Activated CD8-positive, alpha-beta memory T cell treated with anti-CD3 and anti-CD28 coated beads, Interleukin-2, amount 50 U/mL, for 4 hours (primary cell): ENCODE measurements around the gene TRIM37.

Experiments used
- DNase-seq: peaks from one replicate; pipeline ENCODE4 v3.0.0-alpha.2; 2020

Gene TRIM37

GRCh38 chr17:59030811-59031210 is 75.9 kb downstream of the TRIM37 start:
- DNase-seq = no peak

DNA sequence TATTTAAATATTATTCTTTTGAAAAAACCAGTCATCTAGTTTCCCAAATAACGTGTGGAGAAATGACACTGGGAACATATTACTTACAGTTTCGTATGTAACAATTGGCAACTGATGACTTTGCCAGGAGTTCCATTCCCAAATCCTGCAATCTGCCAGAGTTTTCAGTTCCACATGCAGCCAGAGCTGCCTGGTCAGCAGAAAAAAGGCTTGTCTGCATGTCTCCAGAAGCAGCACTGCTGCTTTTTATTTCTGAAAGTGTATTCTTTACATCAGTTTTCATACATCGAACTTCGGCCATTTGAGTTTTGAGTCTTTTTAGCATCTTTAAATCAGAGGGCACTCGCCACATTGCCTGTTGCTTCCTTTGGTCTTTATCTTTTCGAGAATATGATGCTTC is 78.4 kb downstream of the TRIM37 start:
- DNase-seq = no peak

GRCh38 chr17:59027750-59028149 is 78.9 kb downstream of the TRIM37 start:
- no peak for DNase-seq

GRCh38 chr17:59026176-59026939 is 80.3 kb downstream of the TRIM37 start:
- DNase-seq = no peak

DNA sequence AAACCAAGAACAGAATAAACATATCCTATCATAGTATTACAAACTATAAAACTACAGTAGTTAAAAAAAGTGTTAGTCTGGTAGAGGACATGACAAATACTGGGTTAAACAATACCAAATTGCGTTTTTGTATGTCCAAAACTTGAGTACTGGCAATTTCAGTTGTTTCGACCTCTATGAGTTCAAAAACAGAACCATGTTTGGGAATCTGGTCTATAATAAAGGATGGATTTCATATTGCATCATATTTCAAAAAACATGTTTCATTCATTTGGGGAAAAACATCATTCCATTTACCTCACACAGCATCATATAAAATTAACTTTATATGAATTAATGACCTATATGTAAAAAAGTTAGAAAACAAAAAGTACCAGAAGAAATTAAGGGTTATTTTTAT is 81.8 kb downstream of the TRIM37 start:
- no peak for DNase-seq

- DNase-seq = no peak
Measured at GRCh38 chr17:59018019-59018418, 88.7 kb downstream of the TRIM37 start.

- no peak for DNase-seq
Measured at GRCh38 chr17:59011975-59012374, 94.7 kb downstream of the TRIM37 start.

GRCh38 chr17:59010026-59010425 is 96.7 kb downstream of the TRIM37 start:
- DNase-seq = no peak

DNA sequence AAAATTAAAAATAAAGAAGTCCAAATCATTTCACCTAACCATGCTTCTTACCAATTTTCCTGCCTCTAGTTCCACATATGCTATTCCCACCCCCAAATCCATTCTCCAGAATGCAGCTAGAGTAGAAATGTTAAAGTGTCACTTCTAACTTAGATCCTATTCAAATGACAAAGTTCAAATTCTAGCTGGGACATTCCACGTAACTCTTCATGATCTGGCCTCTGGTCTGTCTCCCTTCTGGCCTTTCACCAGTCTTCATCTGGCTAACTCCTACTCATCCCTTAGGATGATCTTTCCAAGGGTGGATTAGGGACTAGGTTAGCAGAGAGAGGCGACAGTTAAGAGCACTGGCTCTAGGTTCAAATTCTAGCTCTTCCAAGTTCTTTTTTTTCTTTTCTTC is 97.9 kb downstream of the TRIM37 start:
- DNase-seq = no peak

DNA sequence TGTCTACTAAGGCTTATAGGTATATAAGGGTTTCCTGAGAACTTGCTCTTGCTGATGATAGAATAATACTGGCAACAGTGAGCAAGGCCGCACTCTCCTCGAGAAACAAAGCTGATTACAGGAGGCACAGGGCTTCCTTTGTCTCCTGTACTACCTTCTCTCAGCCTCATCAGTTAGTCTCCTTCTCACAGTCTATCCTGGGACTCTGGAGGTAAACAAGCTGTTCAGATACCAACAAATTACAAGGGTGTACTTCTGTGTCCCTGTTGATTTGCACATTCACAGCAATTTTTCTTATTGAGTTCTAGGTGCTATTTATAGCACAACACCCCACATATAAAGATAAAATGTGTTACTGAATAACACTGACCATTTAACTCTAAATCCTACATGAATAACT is 98.7 kb downstream of the TRIM37 start:
- DNase-seq = no peak

- peak; percentile 73 for DNase-seq
Measured at GRCh38 chr17:59004338-59005111, 102.2 kb downstream of the TRIM37 start.

DNA sequence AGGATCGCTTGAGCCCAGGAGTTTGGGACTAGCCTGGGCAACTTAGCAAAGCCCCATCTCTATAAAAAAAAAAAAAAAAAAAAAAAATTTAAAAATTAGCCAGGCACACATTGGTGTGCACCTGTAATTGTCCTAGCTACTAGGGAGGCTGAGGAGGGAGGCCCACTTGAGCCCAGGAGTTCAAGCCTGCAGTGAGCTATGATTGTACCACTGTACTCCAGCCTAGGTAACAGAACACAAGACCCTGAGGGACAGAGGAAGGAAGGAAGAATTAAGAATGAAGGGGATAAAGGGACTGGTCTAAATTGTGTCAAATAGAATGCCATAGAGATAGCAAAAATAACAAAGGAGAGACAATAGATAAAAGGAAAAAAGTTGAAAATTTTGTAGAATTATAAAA is 102.8 kb downstream of the TRIM37 start:
- no peak for DNase-seq

GRCh38 chr17:59002848-59003247 is 103.8 kb downstream of the TRIM37 start:
- no peak for DNase-seq

DNA sequence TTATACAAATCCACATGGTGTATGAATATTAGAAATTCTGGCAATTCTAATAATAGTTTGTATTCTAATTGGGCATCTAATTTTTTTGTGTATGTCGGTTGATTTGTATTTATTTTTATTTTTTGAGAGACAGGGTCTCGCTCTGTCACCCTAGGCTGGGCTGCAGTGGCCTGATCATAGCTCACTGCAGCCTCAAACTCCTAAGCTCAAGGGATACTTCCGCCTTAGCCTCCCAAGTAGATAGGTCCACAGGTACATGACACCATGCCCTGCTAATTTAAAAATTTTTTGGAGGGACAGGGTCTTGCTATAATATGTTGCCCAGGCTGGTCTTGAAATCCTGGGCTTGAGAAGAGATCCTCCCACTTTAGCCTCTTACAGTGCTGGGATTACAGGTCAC is 104.6 kb downstream of the TRIM37 start:
- DNase-seq = no peak

DNA sequence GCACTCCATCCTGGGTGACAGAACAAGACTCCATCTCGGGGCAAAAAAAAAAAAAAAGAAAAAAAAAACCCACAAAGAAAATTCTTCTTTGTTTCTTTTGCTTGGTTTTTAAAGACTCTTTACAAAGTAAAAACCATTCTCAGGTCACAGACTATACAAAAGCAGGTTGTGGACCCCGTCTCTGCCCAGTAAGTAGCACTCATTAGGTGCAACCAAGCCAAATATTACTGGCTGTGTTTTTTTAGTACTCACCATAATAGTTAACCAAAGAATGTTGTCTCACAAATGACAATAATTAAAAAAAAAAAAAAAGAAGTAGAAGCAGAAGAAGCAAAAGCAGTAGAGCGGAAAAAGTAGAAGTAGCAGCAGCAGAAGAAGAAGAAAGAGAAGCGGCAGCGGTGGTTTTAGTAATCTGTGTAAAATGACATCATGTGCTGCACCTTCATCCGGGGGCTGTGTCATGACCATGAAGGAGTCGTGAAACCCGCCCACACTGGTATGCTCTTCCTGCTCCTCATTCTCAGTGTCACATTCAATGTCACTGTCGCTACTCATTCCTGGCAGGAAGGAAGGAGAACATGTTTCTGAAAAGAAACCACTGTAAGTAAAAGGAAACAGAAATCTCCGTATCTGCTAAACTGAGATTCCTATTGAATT is 105.4 kb downstream of the TRIM37 start:
- DNase-seq = peak; percentile 69

- no peak for DNase-seq
Measured at GRCh38 chr17:59000022-59000421, 106.7 kb downstream of the TRIM37 start.

GRCh38 chr17:58999500-58999899 is 107.2 kb downstream of the TRIM37 start:
- DNase-seq = no peak

DNA sequence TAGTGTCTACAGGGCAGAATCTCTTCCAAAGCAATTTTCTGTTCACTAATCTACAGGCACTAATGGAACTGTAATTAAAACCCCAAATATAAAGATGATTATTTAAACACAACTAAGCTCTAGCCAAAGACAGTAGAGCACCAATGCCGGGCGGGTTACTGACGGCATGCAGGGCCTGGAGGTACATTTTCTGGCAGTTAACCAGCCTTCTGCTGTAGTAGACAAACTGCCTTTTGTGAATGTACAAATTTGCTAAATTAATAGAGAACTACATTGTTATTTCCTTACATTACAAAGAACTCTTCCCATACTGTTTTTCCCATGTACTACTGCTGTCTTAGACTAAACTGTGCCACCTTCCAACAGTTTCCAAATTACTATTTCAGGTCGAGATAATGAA is 107.8 kb downstream of the TRIM37 start:
- DNase-seq = no peak

- no peak for DNase-seq
Measured at GRCh38 chr17:58997756-58998553, 108.7 kb downstream of the TRIM37 start.

- no peak for DNase-seq
Measured at GRCh38 chr17:58996968-58997367, 109.7 kb downstream of the TRIM37 start.

DNA sequence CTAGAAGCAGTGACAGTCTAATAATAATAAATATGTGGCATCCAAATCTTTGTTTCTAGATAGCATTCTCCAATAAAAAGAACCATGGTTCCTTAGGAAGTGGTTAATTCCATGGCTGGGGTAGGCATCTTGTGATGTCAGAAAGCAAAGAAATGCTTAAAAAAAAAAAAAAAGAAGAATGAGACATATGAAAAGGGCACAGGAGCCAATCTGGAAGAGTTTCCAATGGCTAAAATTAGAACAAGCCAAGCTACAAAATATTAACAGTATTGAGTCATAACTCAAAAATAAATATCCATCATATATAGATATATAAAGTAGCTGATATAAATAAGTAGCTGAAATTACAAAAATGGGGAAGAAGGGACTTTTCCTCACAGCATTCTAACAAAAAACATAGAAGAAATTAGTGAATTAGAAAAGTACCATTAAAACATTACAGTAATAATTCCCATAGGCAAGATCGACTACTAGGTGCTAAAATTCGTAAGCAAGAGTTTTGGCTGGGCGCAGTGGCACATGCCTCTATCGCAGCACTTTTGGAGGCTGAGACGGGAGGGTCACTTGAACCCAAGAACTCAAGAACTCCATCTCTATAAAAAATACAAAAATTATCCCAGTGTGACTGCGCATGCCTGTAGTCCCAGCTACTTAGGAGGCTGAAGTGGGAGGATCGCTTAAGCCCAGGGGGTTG is 111.3 kb downstream of the TRIM37 start:
- DNase-seq = no peak

- DNase-seq = no peak
Measured at GRCh38 chr17:58993311-58993710, 113.4 kb downstream of the TRIM37 start.
